B cell (primary cell): ENCODE measurements around the gene OR2T34.

Experiments used
- CTCF ChIP-seq: fragments of 200-600 bp; IDR thresholded peaks from one replicate; pipeline ENCODE4 v1.8.0; 2022; ENCODE audit warnings: antibody characterized with exemption, mild to moderate bottlenecking
- EZH2 ChIP-seq: IDR thresholded peaks from 2 replicates; pipeline ENCODE4 v1.6.1; 2012; ENCODE audit warnings: borderline replicate concordance, low read depth, mild to moderate bottlenecking, moderate library complexity, low read length; ENCODE audit not compliant: insufficient read depth, poor library complexity, severe bottlenecking

- TF ChIP-seq CTCF (peak; percentile 80), EZH2 (no peak)
Measured at GRCh38 chr1:248618878-248619277, 44.3 kb upstream of the OR2T34 start.
